Stimulated activated CD8-positive, alpha-beta memory T cell treated with anti-CD3 and anti-CD28 coated beads, Interleukin-7, amount 100 ng/mL, for 24 hours (primary cell): ENCODE results near the gene CERS4.
"Not testable (repeated sequence)": the region's sequence is repeated elsewhere in the genome, so short reads cannot be mapped to it uniquely, and the experiment has no call there.

Experiments
- DNase-seq: peaks from one replicate; pipeline ENCODE4 v3.0.0-alpha.2; 2020; ENCODE audit warnings: low read depth

The CERS4 gene

DNA sequence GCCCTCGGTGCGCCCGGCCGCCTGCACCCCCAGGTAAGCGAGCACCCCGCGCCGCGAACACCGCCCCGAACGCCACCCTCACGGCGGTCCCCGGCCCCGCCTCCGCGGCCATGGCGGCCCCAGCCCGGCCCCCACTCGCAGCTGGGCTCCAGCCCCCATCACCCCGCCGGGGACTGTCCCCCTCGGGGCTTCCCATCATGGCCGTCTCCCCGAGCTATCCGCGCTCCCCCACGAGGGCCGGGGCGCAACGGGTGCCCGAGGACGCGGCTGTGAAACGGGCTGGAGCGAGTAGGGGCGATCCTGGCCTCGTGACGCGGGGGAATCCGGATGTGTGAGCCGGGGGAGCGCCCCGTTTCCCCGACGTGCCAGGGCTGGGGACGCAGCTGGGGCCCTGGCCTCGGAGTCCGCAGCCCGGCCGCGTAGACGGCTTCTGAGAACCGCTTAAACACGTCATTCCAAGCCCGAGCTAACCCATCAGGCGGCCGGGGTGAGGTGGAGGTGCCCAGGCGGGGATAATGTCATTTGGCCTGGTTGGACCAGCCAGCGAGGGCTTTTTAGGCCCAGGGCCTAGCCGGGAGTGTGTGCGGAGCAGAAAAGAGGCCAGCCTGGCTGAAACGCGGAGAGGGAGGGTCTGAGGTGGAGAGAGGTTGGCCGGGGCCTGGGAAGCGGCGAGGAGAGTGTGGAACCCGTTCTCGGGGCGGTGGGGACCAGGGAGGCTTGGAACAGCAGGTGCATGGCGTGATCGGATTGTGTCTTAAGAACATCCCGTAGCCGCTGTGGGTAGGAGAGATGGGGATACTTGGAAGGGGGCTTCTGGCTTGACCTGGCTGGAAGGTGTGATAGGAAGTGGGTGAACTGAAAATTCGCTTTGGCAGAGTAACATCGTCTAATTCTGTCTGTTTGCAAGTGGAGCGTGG lies 550 bp downstream of the CERS4 start:
- peak; percentile 51 for DNase-seq

GRCh38 chr19:8210421-8211101 lies 1.4 kb downstream of the CERS4 start:
- DNase-seq = no peak

- DNase-seq = no peak
Observed at GRCh38 chr19:8212212-8212611, 3.0 kb downstream of the CERS4 start.

DNA sequence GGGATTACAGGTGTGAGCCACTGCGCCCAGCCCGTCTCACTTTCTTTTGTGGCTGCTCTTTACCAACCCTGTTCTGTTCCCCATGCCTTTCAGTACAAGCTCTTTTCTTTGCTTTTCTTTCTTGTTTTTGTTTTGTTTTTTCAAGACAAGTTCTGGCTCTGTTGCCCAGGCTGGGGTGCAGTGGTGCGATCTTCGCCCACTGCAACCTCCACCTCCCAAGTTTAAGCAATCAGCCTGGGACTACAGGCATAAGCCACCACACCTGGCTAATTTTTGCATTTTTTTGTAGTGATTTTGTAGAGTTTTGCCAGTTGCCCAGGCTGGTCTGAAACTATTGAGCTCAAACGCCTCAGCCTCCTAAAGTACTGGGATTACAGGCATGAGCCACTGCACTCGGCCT lies 3.7 kb downstream of the CERS4 start:
- DNase-seq = no peak

GRCh38 chr19:8213827-8214672 lies 4.9 kb downstream of the CERS4 start:
- no peak for DNase-seq

DNA sequence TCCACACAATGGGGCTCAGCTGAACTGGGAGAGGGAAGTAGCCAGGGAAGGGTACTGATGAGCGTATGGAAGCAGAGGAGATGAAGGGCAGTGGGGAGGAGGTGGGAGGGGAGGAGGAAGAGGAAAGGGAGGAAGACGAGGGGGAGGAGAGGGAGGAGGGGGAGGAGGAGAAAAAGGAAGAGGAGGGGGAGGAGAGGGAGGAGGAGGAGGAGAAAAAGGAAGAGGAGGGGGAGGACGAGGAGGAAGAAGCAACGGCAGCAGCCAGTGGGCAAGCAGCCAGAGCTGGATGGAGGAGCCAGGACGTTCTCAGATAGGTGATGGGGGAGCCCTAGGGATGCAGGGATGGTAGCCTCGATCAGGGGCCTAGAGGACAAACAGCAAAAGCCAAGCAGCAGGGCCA lies 5.6 kb downstream of the CERS4 start:
- DNase-seq = no peak

GRCh38 chr19:8215783-8216182 lies 6.6 kb downstream of the CERS4 start:
- DNase-seq = no peak

DNA sequence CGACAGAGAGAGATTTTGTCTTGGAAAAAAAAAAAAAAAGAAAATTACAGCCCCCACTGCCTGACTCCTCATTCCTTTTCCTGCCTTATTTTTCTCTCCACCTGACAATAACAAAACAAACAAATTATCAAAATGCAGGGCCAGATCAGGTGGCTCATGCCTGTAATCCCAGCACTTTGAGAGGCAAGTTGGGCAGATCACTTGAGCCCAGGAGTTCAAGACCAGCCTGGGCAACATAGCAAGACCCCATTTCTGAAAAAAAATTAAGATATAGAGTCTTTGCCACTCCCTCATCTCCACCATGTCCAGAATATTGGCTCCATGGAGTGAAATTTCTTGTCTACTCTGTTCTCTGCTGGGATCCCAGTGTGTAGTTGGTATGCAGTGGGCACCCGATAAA lies 7.2 kb downstream of the CERS4 start:
- DNase-seq = no peak

DNA sequence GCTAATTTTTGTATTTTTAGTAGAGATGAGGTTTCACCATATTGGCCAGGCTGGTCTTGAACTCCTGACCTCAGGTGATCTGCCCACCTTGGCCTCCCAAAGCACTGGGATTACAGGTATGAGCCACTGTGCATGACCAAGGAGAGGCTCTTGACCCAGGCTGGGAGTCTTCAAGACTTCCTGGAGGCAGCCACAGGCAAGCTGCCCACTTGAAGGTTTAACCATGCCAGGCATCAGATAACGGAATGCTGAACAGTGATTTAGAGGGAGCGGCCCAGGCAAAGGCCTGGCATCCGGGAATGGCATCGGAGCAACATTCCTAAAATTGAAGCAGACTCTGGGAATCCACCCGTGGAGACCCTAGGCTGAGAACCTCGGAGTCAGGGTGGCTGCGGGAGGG lies 9.0 kb downstream of the CERS4 start:
- not testable (repeated sequence) for DNase-seq

GRCh38 chr19:8220481-8220880 lies 11.3 kb downstream of the CERS4 start:
- no peak for DNase-seq

GRCh38 chr19:8221161-8221560 lies 12.0 kb downstream of the CERS4 start:
- no peak for DNase-seq

DNA sequence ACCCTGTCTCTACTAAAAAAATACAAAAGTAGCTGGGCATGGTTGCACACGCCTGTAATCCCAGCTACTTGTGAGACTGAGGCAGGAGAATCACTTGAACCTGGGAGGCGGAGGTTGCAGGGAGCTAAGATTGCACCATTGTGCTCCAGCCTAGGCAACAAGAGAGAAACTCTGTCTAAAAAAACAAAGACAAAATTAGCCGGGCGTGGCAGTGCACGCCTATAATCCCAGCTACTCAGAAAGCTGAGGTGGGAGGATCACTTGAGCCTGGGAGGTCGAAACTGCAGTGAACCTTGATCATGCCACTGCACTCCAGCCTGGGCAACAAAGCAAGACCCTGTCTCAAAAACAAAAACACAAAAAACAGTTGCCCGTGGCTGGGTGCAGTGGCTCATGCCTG lies 14.3 kb downstream of the CERS4 start:
- DNase-seq = not testable (repeated sequence)

GRCh38 chr19:8224394-8225145 lies 15.4 kb downstream of the CERS4 start:
- DNase-seq = no peak

GRCh38 chr19:8231073-8231604 lies 22.0 kb downstream of the CERS4 start:
- no peak for DNase-seq

DNA sequence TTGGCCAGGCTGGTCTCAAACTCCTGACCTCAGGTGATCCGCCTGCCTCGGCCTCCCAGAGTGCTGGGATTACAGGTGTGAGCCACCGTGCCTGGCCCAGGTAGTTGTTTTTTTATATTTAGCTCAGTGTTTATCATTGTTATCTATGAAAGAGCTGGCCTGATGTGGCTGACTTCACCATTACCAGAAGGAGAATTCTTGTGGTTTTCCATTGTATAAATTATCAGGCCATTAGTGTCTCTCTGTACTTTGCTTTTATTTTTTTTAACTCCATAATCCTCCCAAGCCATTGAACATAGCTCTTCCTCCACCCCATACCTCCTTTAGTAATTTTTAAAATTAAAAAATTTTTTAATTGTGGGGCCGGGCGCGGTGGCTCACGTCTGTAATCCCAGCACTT lies 24.2 kb downstream of the CERS4 start:
- no peak for DNase-seq

DNA sequence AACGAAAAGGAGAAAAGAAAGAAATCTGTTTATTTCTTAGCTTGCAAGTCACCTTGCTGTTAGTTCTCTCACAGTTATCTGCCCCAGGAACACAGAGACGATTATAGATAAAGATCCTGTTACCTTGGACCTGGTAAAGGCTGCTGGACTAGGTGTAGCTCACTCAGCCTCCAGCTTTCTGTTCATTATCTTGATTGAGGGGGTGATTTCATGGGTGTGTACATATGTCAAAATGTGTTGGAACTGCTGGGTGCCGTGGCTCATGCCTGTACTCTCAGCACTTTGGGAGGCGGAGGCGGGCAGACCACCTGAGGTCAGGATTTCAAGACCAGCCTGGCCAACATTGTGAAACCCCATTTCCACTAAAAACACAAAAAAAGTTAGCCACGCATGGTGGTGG lies 27.9 kb downstream of the CERS4 start:
- no peak for DNase-seq

- DNase-seq = no peak
Observed at GRCh38 chr19:8238251-8238650, 29.1 kb downstream of the CERS4 start.

DNA sequence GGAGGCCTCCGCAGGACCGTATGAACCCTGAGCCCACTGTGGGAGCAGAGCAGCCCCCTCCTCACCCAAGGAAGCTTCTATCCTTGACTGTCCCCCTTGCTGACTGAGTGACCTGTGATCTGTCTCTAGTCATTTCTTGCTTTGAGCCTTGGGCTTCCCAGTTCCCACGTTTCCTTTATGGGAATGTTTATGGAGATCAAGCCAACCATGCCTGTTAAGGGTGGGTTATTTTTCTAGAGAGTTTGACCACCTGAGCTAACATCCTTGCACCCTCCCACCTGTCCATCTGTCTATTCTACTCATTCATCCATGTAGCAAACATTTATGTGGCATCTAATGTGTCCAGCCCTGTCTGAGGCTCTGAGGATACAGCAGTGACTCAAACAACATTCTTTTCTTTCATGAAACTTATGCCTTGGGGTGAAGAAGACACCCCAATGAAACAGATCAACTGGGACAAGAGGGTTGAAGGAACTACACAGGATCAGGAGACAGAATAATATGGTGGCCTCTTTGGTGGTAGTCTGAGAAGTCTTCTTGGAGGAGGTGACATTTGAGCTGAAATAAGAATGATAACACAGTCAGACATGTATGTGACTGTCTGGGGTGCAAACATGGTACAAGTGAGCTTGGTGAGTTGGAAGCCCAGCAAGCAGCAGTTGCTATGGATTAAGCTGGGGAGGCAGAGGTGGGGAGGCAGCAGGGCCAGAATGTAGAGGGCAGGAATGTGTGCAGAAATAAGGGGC lies 30.5 kb downstream of the CERS4 start:
- DNase-seq = no peak

- DNase-seq = peak; percentile 20
Observed at GRCh38 chr19:8240274-8241229, 31.4 kb downstream of the CERS4 start.

GRCh38 chr19:8241646-8242045 lies 32.5 kb downstream of the CERS4 start:
- no peak for DNase-seq
